Measurements from ENCODE around the gene SDK2. TPM values are rescaled to one million over a fixed set of nuclear protein-coding genes. Genes with fewer than 3 reads are reported as not detected.

SDK2 gene
- total RNA-seq, 3 donors from 2014 or later (not counting 1 experiment from before 2014, with no cell fraction given), result 0.41 to 0.90 (median 0.49) TPM

- H3K27ac ChIP-seq (ENCODE audit: low read length), result no peak overlapping the region
- ATAC-seq, result no peak
Observed at GRCh38 chr17:73358668-73359067, 285.6 kb downstream of the SDK2 start.

GRCh38 chr17:73357981-73358380, 286.3 kb downstream of the SDK2 start:
- ATAC-seq (no peak), DNase-seq (no peak)
- no peaks in the 10 kb centered on the region for H3K4me1 ChIP-seq (ENCODE audit: control insufficient read depth, insufficient read depth, low read length)
- no peaks in the 10 kb centered on the region for H3K36me3 ChIP-seq (ENCODE audit: control insufficient read depth, insufficient read depth, low read length)
- intact Hi-C loops (cut with micrococcal nuclease), result no loop called here
- H3K27me3 Mint-ChIP-seq (ENCODE audit: low read depth in 2 of 2), result peaks cover 0 to 2% of the 10 kb centered on the region in 2 donors
- H3K4me3 Mint-ChIP-seq, result no peak overlapping the region
- H3K27me3 ChIP-seq (ENCODE audit: control insufficient read depth, insufficient read depth, low read length), result no peaks in the 10 kb centered on the region
- TF ChIP-seq CTCF (IDR thresholded peaks at IDR 0.05), result no peak
- no peaks in the 10 kb centered on the region for H3K4me1 Mint-ChIP-seq
- H3K4me3 ChIP-seq (ENCODE audit: low read length), result no peak overlapping the region
- no peak overlapping the region for H3K27ac ChIP-seq (ENCODE audit: low read length)
- H3K27ac Mint-ChIP-seq, result no peak overlapping the region
- 93% methylated on average over 19 of the region's 19 CpGs for WGBS (ENCODE audit: insufficient coverage)
- no peaks in the 10 kb centered on the region for H3K9me3 Mint-ChIP-seq
- no peaks in the 10 kb centered on the region for H3K36me3 Mint-ChIP-seq
- H3K9me3 ChIP-seq (ENCODE audit: control insufficient read depth, insufficient read depth, low read length), result no peaks in the 10 kb centered on the region

More at GRCh38 chr17:73358668-73359067, 285.6 kb downstream of the SDK2 start:
- Histone ChIP-seq H3K27me3 (ENCODE audit: control insufficient read depth, insufficient read depth, low read length) (no peaks in the 10 kb centered on the region), H3K4me1 (ENCODE audit: control insufficient read depth, insufficient read depth, low read length) (no peaks in the 10 kb centered on the region), H3K36me3 (ENCODE audit: control insufficient read depth, insufficient read depth, low read length) (no peaks in the 10 kb centered on the region), H3K4me3 (ENCODE audit: low read length) (no peak overlapping the region), H3K9me3 (ENCODE audit: control insufficient read depth, insufficient read depth, low read length) (no peaks in the 10 kb centered on the region)
- DNase-seq, result no peak
- WGBS (ENCODE audit: insufficient coverage), result 90% methylated on average over 6 of the region's 9 CpGs
- Mint-ChIP-seq H3K4me3 (no peak overlapping the region), H3K27ac (no peak overlapping the region), H3K4me1 (no peaks in the 10 kb centered on the region), H3K36me3 (no peaks in the 10 kb centered on the region), H3K27me3 (ENCODE audit: low read depth in 2 of 2) (peaks cover 0 to 2% of the 10 kb centered on the region in 2 donors), H3K9me3 (no peaks in the 10 kb centered on the region)
- TF ChIP-seq CTCF (IDR thresholded peaks at IDR 0.05), result no peak
- intact Hi-C loops (cut with micrococcal nuclease), result no loop called here

- no peak overlapping the region for H3K27ac Mint-ChIP-seq
- H3K4me1 Mint-ChIP-seq, result no peaks in the 10 kb centered on the region
- ATAC-seq (no peak), DNase-seq (no peak)
- no peaks in the 10 kb centered on the region for H3K36me3 Mint-ChIP-seq
- peaks cover 0 to 2% of the 10 kb centered on the region in 2 donors for H3K27me3 Mint-ChIP-seq (ENCODE audit: low read depth in 2 of 2)
- Histone ChIP-seq H3K9me3 (ENCODE audit: control insufficient read depth, insufficient read depth, low read length) (no peaks in the 10 kb centered on the region), H3K27me3 (ENCODE audit: control insufficient read depth, insufficient read depth, low read length) (no peaks in the 10 kb centered on the region), H3K27ac (ENCODE audit: low read length) (no peak overlapping the region), H3K4me3 (ENCODE audit: low read length) (no peak overlapping the region), H3K36me3 (ENCODE audit: control insufficient read depth, insufficient read depth, low read length) (no peaks in the 10 kb centered on the region), H3K4me1 (ENCODE audit: control insufficient read depth, insufficient read depth, low read length) (no peaks in the 10 kb centered on the region)
- H3K4me3 Mint-ChIP-seq, result no peak overlapping the region
- WGBS (ENCODE audit: insufficient coverage), result 84% methylated on average over 9 of the region's 9 CpGs
- no peak for TF ChIP-seq CTCF (IDR thresholded peaks at IDR 0.05)
- intact Hi-C loops (cut with micrococcal nuclease), result no loop called here
- H3K9me3 Mint-ChIP-seq, result no peaks in the 10 kb centered on the region
Observed at GRCh38 chr17:73357318-73357717, 286.9 kb downstream of the SDK2 start.

GRCh38 chr17:73356561-73357170, 287.6 kb downstream of the SDK2 start:
- no peaks in the 10 kb centered on the region for H3K4me1 ChIP-seq (ENCODE audit: control insufficient read depth, insufficient read depth, low read length)
- no peaks in the 10 kb centered on the region for H3K9me3 ChIP-seq (ENCODE audit: control insufficient read depth, insufficient read depth, low read length)
- Mint-ChIP-seq H3K27me3 (ENCODE audit: low read depth in 2 of 2) (peaks cover 0 to 2% of the 10 kb centered on the region in 2 donors), H3K4me1 (no peaks in the 10 kb centered on the region), H3K4me3 (no peak overlapping the region), H3K36me3 (no peaks in the 10 kb centered on the region), H3K9me3 (no peaks in the 10 kb centered on the region), H3K27ac (no peak overlapping the region)
- no peak overlapping the region for H3K27ac ChIP-seq (ENCODE audit: low read length)
- DNase-seq (no peak), ATAC-seq (no peak)
- H3K4me3 ChIP-seq (ENCODE audit: low read length), result no peak overlapping the region
- 83% methylated on average over 8 of the region's 8 CpGs for WGBS (ENCODE audit: insufficient coverage)
- no peak for TF ChIP-seq CTCF (IDR thresholded peaks at IDR 0.05)
- intact Hi-C loops (cut with micrococcal nuclease), result no loop called here
- H3K36me3 ChIP-seq (ENCODE audit: control insufficient read depth, insufficient read depth, low read length), result no peaks in the 10 kb centered on the region
- H3K27me3 ChIP-seq (ENCODE audit: control insufficient read depth, insufficient read depth, low read length), result no peaks in the 10 kb centered on the region
